Nephron progenitor cell (in vitro differentiated cells): Measurements from ENCODE around the gene ATP5MC3.
A peak's percentile ranks its signal among the peaks of the same experiment; 100 is the strongest.

ENCODE experiments used
- DNase-seq: peaks from one replicate; pipeline ENCODE4 v3.0.0; 2021
- H3K27ac Mint-ChIP-seq: 2 replicates; pipeline ENCODE4 v1.8.0; 2021; ENCODE audit warnings: mild to moderate bottlenecking, moderate library complexity, mixed read lengths
- H3K27me3 Mint-ChIP-seq: 2 replicates; pipeline ENCODE4 v1.8.0; 2021; ENCODE audit warnings: mild to moderate bottlenecking, low read depth, mixed read lengths; ENCODE audit not compliant: poor library complexity
- H3K36me3 Mint-ChIP-seq: 2 replicates; pipeline ENCODE4 v1.8.0; 2021; ENCODE audit warnings: low read depth, mixed read lengths
- H3K4me1 Mint-ChIP-seq: 2 replicates; pipeline ENCODE4 v1.8.0; 2021; ENCODE audit warnings: mixed read lengths
- H3K4me3 Mint-ChIP-seq: 2 replicates; pipeline ENCODE4 v1.8.0; 2021; ENCODE audit warnings: mild to moderate bottlenecking, moderate library complexity, mixed read lengths
- H3K9me3 Mint-ChIP-seq: 2 replicates; pipeline ENCODE4 v1.8.0; 2021; ENCODE audit warnings: mild to moderate bottlenecking, moderate library complexity, mixed read lengths
- TF ChIP-seq, protein P1 (sequence below): fragments of 200-600 bp; sonication (generic); IDR thresholded peaks from 2 replicates; pipeline ENCODE4 v1.5.0; 2021; ENCODE audit warnings: antibody characterized with exemption

The ATP5MC3 gene

DNA sequence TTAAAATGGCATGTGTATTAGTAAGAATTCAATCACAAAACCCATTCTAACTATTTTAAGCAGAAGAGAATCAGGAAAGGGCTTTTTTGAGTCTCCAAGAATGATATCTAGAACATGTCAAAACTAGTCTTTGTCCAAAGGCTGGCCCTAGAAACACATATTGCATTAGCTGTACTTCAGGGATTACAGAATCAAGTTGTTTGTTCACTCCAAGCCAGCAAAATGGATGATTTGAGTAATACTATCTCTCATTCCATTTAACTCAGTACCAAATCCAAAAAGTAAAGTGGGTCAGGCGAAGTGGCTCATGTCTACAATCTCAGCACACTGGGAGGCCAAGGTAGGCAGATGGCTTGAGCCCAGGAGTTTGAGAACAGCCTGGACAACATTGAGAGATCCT is 54.8 kb downstream of the ATP5MC3 start:
- Mint-ChIP-seq H3K4me1 (no peaks in the 10 kb centered on the region), H3K4me3 (no peak overlapping the region), H3K9me3 (peaks cover 4% of the 10 kb centered on the region), H3K27ac (peak overlapping the region; percentile 83), H3K36me3 (peaks cover 41% of the 10 kb centered on the region), H3K27me3 (no peaks in the 10 kb centered on the region)
- DNase-seq = no peak
- TF ChIP-seq, protein P1, sequence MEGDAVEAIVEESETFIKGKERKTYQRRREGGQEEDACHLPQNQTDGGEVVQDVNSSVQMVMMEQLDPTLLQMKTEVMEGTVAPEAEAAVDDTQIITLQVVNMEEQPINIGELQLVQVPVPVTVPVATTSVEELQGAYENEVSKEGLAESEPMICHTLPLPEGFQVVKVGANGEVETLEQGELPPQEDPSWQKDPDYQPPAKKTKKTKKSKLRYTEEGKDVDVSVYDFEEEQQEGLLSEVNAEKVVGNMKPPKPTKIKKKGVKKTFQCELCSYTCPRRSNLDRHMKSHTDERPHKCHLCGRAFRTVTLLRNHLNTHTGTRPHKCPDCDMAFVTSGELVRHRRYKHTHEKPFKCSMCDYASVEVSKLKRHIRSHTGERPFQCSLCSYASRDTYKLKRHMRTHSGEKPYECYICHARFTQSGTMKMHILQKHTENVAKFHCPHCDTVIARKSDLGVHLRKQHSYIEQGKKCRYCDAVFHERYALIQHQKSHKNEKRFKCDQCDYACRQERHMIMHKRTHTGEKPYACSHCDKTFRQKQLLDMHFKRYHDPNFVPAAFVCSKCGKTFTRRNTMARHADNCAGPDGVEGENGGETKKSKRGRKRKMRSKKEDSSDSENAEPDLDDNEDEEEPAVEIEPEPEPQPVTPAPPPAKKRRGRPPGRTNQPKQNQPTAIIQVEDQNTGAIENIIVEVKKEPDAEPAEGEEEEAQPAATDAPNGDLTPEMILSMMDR = no peak
